Activated T-cell treated with anti-CD3 and anti-CD28 coated beads for 1 hour (primary cell): Measurements from ENCODE around the gene ADTRP.
"Not testable (repeated sequence)": the region's sequence is repeated elsewhere in the genome, so short reads cannot be mapped to it uniquely, and the experiment has no call there.

Source experiments
- DNase-seq: peaks from one replicate; pipeline ENCODE4 v3.0.0-alpha.2; 2020; ENCODE audit warnings: low read depth

Gene ADTRP

DNA sequence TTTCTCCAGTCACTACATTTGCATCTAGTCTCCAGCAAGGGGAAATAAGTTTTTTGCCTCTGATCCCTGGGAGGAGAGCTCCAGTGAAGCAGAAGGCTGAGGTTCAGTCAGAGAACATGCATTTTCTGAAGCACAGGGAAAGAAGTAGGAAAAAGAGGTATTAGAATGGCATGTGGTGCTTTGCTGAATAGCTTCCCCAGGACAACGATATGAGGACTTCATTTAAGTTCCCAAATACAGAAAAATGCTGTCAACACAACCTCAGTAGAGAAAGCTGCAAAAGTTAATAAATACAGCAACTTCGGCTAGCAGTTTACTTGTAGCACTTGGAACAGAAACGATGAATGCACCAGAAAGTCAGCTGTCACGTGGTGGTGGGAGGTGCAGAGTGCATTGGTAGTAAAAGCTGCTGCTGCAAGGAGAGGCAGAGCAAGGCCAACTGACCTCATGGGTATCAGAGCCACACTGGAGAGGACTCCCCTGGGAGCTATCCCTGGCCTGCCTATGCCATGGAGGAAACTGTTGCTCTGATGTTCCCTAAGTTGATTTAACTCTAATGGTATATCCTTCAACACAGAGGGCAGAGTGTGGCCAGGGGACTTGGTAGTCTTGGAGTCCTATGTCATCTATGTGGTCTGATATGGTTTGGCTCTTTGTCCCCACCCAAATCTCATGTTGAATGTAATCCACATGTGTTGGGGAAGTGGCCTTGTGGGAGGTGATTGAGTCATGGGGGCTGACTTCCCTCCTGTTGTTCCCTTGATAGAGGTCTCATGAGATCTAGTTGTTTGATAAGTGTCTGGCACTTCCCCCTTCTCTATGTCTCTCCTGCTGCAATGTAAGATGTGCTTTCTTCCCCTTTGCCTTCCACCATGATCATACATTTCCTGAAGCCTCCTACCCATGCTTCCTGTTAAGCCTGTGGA, 85.9 kb downstream of the ADTRP start:
- no peak for DNase-seq

DNA sequence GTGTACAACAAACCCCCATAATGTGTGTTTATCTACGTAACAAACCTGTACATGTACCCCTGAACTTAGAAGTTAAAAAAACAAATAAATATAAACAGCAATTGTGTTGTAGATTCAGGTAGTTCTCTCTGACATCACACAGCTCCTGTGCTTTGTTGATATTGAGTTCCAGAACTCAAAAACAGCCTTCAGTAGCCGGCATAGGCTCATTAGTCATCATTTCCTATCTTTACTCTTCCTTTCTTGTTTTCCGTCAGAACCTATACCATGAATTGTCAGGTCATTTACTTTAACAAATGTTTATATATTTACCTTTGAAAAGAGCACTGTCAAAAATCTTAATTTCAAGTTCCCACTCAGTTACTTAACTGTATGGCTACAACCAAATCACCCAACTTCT, 88.8 kb downstream of the ADTRP start:
- no peak for DNase-seq

DNA sequence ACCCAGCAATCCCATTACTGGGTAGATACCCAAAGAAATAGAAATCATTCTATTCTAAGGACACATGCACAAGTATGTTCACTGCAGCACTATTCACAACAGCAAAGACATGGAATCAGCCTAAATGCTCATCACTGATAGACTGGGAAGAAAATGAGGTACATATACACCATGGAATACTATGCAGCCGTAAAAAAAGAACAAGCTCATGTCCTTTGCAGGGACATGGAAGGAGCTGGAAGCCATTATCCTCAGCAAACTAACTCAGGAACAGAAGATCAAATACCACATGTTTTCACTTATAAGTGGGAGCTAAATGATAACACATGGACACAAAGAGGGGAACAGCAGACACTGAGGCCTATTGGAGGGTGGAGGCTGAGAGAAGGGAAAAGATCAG, 89.2 kb downstream of the ADTRP start:
- DNase-seq = not testable (repeated sequence)

DNA sequence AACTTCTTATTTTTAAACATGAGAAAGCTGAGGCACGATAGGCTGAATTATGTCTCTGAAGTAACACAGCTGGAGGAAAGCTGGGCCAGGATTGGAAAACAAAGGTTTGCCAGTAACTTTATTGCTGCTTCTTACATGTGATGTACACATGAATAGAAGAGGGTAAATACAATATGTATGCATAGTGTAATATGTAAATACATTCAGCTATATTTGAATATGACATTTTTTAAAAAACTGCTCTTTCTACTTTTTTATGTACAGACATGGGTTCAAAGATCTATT, 90.2 kb downstream of the ADTRP start:
- DNase-seq = no peak

DNA sequence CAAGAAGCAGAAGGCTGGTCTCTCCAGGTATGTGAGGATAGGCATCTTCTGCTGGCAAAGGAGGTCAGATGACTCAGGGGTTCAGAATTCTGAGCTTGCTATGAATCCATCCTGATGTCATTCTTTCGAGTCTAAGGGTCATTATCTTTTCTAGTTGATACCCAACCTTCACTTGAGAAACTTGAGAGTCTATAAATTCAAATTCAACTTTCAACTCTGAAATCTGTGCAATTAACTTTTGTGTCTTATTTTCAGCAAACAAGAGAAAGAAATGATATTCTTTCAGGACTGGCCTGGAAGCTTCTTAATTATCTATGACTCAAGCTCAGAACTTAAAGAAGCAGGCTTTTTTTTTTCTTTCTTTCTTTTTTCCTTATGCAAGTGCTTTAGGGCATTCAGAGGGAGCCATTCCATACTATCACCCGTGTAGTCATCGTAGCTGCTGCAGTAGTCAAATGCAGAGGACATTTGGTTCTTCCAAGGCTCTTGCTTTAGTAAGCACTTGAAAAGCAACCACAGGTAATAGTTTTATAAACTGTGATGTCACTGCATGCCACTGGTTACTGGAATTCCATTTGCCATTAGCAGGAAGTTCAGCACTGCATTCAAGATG, 93.0 kb downstream of the ADTRP start:
- DNase-seq = no peak

DNA sequence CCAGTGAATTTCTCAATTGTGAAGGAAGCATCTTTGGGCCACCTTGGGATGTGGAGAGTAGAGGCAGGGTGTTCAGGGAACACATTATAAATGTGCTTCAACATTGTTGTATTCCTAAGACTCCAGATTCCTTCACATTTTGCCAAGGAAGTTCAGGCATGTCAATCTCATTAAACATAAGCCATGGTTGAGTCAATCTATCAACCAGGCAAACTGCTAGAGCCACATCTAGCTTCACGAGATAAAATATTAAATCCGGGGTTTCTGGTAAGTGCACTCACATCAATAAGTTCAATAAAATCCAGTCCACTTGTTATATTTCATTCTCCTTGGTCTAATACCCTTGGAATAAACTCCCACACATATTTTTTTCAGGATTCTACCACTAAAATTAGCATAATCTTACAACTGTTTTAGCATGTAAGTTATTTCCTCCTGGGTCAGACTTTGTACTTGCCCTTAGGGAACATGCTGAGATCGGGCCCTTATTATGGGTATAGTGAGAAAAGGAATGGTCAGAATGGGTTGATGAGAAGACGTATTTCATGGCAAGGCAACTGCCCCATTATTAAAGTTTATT, 93.6 kb downstream of the ADTRP start:
- no peak for DNase-seq

DNA sequence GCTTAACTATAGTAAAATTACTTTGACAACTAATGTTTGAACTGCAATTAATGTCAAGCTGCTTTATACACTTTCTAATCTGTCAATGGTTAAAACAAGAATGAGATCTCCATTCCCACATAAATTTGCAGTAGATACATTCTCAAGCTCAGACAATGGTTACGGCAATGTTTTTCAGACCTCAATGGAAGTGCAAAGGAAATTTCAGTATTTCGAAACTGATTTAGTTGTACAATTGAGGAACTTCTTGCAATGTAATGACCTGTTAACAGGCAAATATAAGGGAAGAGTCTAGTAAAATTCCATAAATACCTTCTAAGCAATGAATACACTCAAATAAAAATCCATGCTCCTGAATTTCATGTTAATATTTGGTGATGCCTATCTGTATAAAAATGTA, 94.7 kb downstream of the ADTRP start:
- DNase-seq = no peak

DNA sequence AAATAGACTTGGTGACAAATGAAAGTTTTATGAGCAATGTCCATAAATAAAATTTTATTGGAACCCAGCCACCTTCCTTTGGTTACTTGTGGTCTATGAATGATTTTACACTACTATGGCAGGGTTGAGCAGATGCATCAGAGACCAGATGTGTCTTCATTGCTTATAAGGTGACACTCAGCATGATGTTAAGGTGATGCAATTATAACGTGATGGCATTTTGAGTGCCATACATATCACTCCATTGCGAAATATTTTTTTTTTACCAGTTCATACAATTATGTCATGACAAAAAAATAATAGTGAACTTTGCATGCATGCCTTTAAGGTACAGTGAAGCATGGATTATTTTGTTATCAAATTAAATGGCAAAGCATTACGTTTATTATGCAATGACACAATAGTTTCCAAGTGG, 96.0 kb downstream of the ADTRP start:
- no peak for DNase-seq

DNA sequence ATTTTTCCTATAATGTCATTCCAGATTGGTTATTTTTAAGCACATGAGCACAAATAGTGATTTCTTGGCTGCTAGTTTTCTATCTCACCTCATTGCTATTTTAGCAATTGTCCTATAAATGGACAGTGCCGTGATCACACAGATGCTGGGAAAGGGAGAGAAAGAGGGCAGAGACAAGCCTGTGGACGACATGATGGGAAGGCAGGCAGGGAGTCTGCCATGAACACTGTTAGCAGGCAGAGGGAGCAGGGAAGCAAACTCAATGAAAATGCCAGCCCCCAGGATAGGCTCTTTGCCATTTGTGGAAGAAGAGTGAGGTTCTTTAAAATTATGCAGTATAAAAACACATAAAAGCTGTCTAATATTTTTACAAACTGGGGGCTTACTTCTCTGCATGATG, 96.8 kb downstream of the ADTRP start:
- no peak for DNase-seq

DNA sequence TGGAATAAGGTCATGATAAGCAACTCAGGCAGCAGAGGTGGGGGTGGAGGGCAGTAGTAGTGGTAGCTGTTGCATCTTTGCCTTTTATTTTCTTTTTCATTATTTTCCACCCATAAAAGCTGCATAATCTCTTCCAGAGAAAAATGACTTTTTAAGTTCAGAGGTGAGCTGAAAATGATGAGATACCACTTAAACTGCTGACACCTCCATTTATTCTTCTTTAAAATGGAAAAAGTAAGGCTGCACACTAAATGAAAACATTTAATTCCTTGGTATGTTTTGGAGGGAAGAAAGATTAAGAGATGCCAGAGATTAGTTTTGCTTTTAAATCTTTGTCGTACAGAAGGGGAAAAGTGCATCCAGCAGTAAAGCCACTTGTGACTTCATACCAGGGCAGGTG, 97.2 kb downstream of the ADTRP start:
- no peak for DNase-seq

DNA sequence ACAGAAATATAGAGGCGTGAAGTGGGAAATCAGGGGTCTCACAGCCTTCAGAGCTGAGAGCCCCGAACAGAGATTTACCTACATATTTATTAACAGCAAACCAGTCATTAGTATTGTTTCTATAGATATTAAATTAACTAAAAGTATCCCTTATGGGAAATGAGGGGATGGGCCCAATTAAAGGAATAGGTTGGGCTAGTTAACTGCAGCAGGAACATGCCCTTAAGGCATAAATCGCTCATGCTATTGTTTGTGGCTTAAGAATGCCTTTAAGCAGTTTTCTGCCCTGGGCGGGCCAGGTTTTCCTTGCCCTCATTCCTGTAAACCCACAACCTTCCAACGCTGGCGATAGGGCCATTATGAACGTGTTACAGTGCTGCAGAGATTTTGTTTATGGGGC, 98.1 kb downstream of the ADTRP start:
- DNase-seq = not testable (repeated sequence)

DNA sequence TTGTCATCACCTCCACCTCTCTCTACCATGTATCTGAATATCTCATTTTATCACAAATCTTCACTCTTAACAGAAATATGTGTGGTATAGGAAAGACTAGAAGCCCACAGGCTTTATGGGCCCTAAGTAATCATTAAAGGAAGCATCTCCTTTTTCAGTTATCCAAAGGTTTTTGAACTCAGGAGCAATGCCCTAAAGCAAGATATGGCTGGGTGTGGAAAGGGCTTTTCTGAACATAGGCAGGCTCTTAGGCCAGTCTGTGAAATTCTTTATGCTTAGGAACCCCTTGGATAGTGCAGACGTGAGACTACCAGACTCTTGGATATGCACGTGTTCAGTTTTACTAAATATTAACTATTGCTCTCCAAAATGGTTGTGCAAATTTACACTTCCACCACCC, 99.5 kb downstream of the ADTRP start:
- DNase-seq = no peak

DNA sequence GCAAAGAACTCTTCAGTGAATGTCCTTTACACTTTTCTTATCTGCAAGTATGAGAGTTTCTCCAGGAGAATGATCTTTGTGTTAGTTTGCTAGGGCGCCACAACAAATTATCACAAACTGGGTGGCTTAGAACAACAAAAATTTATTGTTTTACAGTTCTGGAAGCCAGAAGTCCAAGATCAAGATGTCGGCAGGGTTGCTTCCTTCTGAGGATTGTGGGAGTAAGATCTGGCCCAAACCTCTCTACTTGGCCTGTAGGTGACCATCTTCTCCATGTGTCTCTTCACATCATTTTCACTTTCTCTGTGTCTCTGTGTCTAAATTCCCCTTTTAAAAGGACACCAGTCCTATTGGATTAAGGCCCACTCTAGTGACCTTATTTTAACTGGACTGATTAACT, 103.0 kb downstream of the ADTRP start:
- DNase-seq = no peak

DNA sequence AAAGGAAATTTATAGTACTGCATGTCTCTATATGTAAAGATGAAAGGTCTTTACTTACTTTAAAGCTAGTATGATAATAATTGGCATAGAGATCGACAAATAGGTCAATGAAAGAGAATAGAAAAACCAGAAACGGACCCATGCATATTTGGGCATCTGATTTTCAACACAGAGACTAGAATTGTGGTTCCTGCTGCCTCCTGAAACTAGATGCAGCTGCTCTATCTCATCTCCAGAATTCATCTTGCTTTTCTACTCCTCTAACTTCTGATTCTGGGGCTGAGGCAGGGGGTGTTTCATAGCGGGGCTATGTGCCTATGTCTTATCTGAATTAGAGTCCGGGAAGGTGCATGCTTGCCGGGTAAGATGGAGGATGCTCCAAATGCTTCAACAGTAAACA, 105.9 kb downstream of the ADTRP start:
- no peak for DNase-seq

DNA sequence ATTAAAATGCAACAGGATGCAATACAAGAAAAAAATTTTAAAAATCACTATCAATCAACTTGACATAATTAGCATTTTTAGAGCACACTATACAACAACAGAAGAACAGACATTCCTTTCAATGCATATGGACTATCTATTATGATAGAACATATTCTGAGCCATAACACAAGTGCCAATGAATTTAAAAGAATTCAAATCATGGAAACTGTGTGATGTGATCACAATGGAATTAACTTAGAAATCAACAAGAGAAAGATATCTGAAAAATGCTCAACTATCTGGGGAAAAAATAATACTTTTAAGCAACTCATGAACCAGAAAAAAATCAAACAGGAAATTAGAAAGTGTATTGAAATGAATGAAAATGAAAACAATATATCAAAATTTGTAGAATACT, 106.3 kb downstream of the ADTRP start:
- DNase-seq = no peak

DNA sequence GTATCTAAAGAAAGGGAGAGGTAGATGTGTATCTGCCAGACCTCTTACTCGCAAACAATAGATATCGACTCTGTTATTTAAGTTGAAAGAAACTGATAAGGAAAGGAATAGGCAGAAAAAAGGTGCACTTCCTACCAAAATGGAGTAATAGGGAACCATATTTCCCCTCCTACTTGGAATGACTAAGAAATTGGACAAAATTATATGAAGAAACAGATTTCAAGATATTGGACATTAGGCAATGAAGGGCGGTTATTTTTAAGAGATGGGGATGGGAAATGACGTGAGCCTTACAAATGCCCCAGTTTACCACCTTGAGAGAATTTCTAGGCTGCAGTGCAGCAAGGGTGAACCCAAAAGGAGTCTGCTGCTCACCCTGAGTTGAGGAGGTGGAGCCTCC, 108.9 kb downstream of the ADTRP start:
- DNase-seq = no peak

DNA sequence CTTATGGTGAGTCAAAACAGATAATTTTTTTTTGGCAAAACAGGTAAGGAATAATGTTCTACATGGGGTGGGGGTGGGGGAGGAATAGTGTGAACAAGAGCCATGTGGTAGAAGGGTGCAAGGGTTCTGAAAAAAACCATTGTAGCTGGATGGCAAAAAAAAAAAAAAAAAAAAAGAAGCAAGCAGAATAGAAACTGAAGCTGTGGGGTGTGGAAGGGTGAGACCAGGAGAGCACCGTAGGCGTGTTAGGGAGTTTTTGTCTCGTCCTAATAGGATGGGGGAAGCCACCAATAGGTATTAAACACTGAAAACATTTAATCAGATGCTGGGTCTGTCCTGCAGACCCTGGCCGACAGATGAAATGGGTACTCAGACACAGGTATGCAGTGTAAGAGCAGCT, 110.1 kb downstream of the ADTRP start:
- DNase-seq = no peak

DNA sequence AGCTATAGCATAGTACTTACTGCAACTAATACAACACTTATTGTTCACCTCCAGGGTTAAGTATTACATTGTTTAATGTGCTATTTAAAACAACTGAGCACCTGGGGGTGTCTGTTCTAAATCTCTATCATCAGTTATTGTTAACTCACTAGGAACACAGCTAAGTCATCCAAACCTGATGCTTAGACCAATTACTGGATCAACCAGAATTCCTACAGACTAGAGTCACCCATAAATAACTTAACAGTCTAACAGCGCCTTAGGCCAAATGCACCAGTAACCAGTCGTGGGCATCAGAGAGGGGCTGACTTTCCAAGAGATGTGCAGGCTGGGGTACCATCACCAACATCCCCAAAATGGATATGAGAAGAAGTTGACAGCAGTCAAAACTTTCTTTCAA, 110.7 kb downstream of the ADTRP start:
- no peak for DNase-seq

DNA sequence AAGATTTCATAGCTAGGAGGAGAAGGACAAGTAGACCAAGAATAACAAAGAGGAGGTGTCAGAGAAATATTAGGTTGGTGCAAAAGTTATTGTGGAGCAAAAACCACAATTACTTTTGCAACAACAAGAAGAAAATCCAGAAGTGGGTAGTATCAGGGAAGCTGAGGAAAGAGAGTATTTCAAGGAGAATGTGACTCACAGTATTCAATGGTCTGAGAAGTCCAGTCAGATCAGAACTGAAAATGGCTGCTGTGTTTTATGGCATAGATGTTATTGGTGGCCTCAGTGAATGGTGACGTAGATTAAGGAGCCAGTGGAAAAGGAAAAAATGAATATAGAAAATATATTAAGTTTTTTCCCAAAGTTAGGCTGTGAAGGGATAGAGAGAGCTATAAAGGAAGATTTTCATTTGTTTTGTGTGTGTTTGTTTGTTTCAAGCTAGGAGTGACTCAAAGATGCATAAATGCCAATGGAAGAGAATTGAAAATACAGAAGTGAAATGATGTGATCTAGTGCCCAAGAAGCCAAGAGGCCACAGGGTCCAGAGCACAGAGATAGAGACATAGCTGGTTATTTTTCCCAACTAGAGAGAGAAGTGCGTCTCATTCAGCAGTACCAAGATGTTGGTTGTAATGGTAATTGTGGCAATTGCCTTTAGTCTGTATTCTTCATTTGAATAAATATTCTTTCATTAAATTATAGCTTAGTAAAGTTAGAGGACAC, 112.8 kb downstream of the ADTRP start:
- no peak for DNase-seq
